Keratinocyte (primary cell): Measurements from ENCODE around the gene LRIG1. TPM values are rescaled to one million over a fixed set of nuclear protein-coding genes. Genes with fewer than 3 reads are reported as not detected.

ENCODE experiments used
- DNase-seq: peaks from one replicate; pipeline ENCODE4 v3.0.0-alpha.2; 2011; ENCODE audit warnings: low read depth, missing footprints, low spot score
- FAIRE-seq: peaks from 2 replicates; lab custom pipeline; 2011; peaks lifted over from hg19 to GRCh38; lab: Jason Lieb, UNC
- H2AFZ ChIP-seq: 2 replicates; pipeline ENCODE4 v1.6.0; 2012; ENCODE audit warnings: low read length, control low read depth, inconsistent platforms; ENCODE audit not compliant: control insufficient read depth
- H3K27ac ChIP-seq: 2 replicates; pipeline ENCODE4 v1.5.1; 2011; ENCODE audit warnings: low read length; ENCODE audit not compliant: control insufficient read depth, insufficient read depth
- H3K27me3 ChIP-seq: 3 replicates; pipeline ENCODE4 v1.6.0; 2011; ENCODE audit warnings: low read length; ENCODE audit not compliant: control insufficient read depth, insufficient read depth; ENCODE audit errors: extremely low read depth
- H3K36me3 ChIP-seq, 2 experiments: 2 replicates in 1 of 2; 3 replicates in 1 of 2; pipeline ENCODE4 v1.5.1; 2011; ENCODE audit warnings: low read length in 2 of 2, mild to moderate bottlenecking in 1 of 2; ENCODE audit not compliant: control insufficient read depth in 2 of 2, insufficient read depth in 2 of 2; ENCODE audit errors: extremely low read depth in 1 of 2
- H3K4me1 ChIP-seq: 3 replicates; pipeline ENCODE4 v1.5.1; 2011; ENCODE audit warnings: low read length; ENCODE audit not compliant: control insufficient read depth, insufficient read depth; ENCODE audit errors: extremely low read depth
- H3K4me2 ChIP-seq: 3 replicates; pipeline ENCODE4 v1.6.0; 2011; ENCODE audit warnings: low read depth, low read length; ENCODE audit not compliant: control insufficient read depth, insufficient read depth; ENCODE audit errors: extremely low read depth
- H3K4me3 ChIP-seq, 3 experiments: fragments of 200-600 bp in 1 of 3; sonication (generic) in 1 of 3; 2 replicates in 2 of 3; 3 replicates in 1 of 3; pipeline ENCODE4 v1.5.1; 2011 to 2016; ENCODE audit warnings: low read length in 3 of 3, mild to moderate bottlenecking in 3 of 3, control low read depth in 2 of 3, inconsistent platforms in 1 of 3, low read depth in 1 of 3, mixed read lengths in 1 of 3, mixed run types in 1 of 3, moderate library complexity in 1 of 3; ENCODE audit not compliant: control insufficient read depth in 2 of 3, insufficient read depth in 2 of 3; ENCODE audit errors: extremely low read depth in 1 of 3
- H3K79me2 ChIP-seq: 2 replicates; pipeline ENCODE4 v1.6.0; 2012; ENCODE audit warnings: low read length; ENCODE audit not compliant: control insufficient read depth, insufficient read depth
- H3K9ac ChIP-seq: 3 replicates; pipeline ENCODE4 v1.6.0; 2011; ENCODE audit warnings: low read length; ENCODE audit not compliant: control insufficient read depth, insufficient read depth; ENCODE audit errors: extremely low read depth
- H3K9me1 ChIP-seq: 3 replicates; pipeline ENCODE4 v1.6.0; 2011; ENCODE audit warnings: low read length; ENCODE audit not compliant: control insufficient read depth, insufficient read depth; ENCODE audit errors: extremely low read depth
- H3K9me3 ChIP-seq: 2 replicates; pipeline ENCODE4 v1.5.1; 2012; ENCODE audit warnings: low read depth, low read length; ENCODE audit not compliant: control insufficient read depth
- H4K20me1 ChIP-seq: 3 replicates; pipeline ENCODE4 v1.6.0; 2011; ENCODE audit warnings: low read length; ENCODE audit not compliant: control insufficient read depth, insufficient read depth; ENCODE audit errors: extremely low read depth
- CTCF ChIP-seq, 3 experiments: IDR thresholded peaks in 1 of 3; conservative IDR thresholded peaks in 1 of 3; optimal IDR thresholded peaks in 1 of 3; 2 replicates in 2 of 3; 3 replicates in 1 of 3; pipeline versions ENCODE3 to v1.5.1; 2011; ENCODE audit warnings: low read length in 3 of 3, mild to moderate bottlenecking in 3 of 3, moderate library complexity in 2 of 3, control low read depth in 1 of 3, inconsistent platforms in 1 of 3; ENCODE audit not compliant: insufficient read depth in 2 of 3; ENCODE audit errors: extremely low read depth in 1 of 3
- EZH2 ChIP-seq: IDR thresholded peaks from one replicate; pipeline ENCODE4 v1.6.1; 2012; ENCODE audit warnings: inconsistent platforms, mild to moderate bottlenecking, low read length, moderate library complexity
- dilution Hi-C: fragments of 300-500 bp; cut with MboI; formaldehyde crosslinking; loops from one replicate; pipeline ENCODE4 v1.7.0; 2020; ENCODE audit warnings: low sequenced_read_pairs; ENCODE audit not compliant: extremely low pct_ligation_motif_present
- polyA plus RNA-seq, 5 experiments: library from polyadenylated mRNA; depleted of rRNA in 3 of 5; stranded (reverse) in 3 of 5; stranded (forward) in 1 of 5; unstranded in 1 of 5; fragments of >200 nt; gene quantifications; 1 replicate in 1 of 5; 2 replicates in 3 of 5; 3 replicates in 1 of 5; pipeline versions ENCODE4 v1.2.1 to v1.2.3, GENCODE V29; 2011 to 2012; ENCODE audit warnings: missing spikeins in 2 of 5, low read depth in 1 of 5, low replicate concordance in 1 of 5

The LRIG1 gene
- polyA plus RNA-seq, 1 donor (not counting 4 experiments of a cell fraction or from before 2014, with no cell fraction given), result 17.2 TPM

- H3K4me3 ChIP-seq, result peak overlapping the region in 2 of 3 experiments; percentile 85 to 88
- peaks cover 31% of the 10 kb centered on the region for H3K4me1 ChIP-seq
- no peaks in the 10 kb centered on the region for H4K20me1 ChIP-seq
- TF ChIP-seq EZH2 (no peak), CTCF (optimal IDR thresholded peaks at IDR 0.05 in 1 of 3, IDR thresholded peaks at IDR 0.05 in 1 of 3, conservative IDR thresholded peaks at IDR 0.05 in 1 of 3; ENCODE audit: extremely low read depth in 1 of 3, insufficient read depth in 2 of 3, low read length in 3 of 3) (no peak)
- H3K79me2 ChIP-seq, result peaks cover 56% of the 10 kb centered on the region
- peak overlapping the region; percentile 78 for H3K4me2 ChIP-seq
- no peak overlapping the region for H3K27ac ChIP-seq
- dilution Hi-C loops, result no loop called here
- H3K9ac ChIP-seq, result peak overlapping the region; percentile 78
- H2AFZ ChIP-seq, result no peak overlapping the region
- H3K9me3 ChIP-seq, result no peaks in the 10 kb centered on the region
- DNase-seq (no peak), FAIRE-seq (no peak)
- no peaks in the 10 kb centered on the region for H3K36me3 ChIP-seq
- H3K9me1 ChIP-seq, result no peaks in the 10 kb centered on the region
- peaks cover under 1% of the 10 kb centered on the region for H3K27me3 ChIP-seq
Measured at GRCh38 chr3:66497985-66498671, 2.7 kb downstream of the LRIG1 start.

- no peaks in the 10 kb centered on the region for H4K20me1 ChIP-seq
- peak overlapping the region; percentile 78 for H3K4me2 ChIP-seq
- no peak overlapping the region for H3K9ac ChIP-seq
- TF ChIP-seq EZH2 (no peak), CTCF (optimal IDR thresholded peaks at IDR 0.05 in 1 of 3, IDR thresholded peaks at IDR 0.05 in 1 of 3, conservative IDR thresholded peaks at IDR 0.05 in 1 of 3; ENCODE audit: extremely low read depth in 1 of 3, insufficient read depth in 2 of 3, low read length in 3 of 3) (no peak)
- no peak for DNase-seq
- peaks cover 31% of the 10 kb centered on the region for H3K4me1 ChIP-seq
- no peak for FAIRE-seq
- H3K36me3 ChIP-seq, result no peaks in the 10 kb centered on the region
- no peak overlapping the region for H2AFZ ChIP-seq
- dilution Hi-C loops, result no loop called here
- H3K79me2 ChIP-seq, result peaks cover 57% of the 10 kb centered on the region
- H3K9me3 ChIP-seq, result no peaks in the 10 kb centered on the region
- H3K27ac ChIP-seq, result no peak overlapping the region
- no peaks in the 10 kb centered on the region for H3K27me3 ChIP-seq
- H3K4me3 ChIP-seq, result peak overlapping the region in 1 of 3 experiments; percentile 7
- H3K9me1 ChIP-seq, result no peaks in the 10 kb centered on the region
Measured at GRCh38 chr3:66497288-66497984, 3.4 kb downstream of the LRIG1 start.
